LNCaP clone FGC (cell line): ENCODE data around the gene POTEF.
"Not testable (repeated sequence)": the region's sequence is repeated elsewhere in the genome, so short reads cannot be mapped to it uniquely, and the experiment has no call there.

Experiments
- DNase-seq: peaks from one replicate; pipeline ENCODE4 v3.0.0-alpha.2; 2011; ENCODE audit warnings: low read depth
- H3K4me3 ChIP-seq: 2 replicates; pipeline ENCODE4 v1.5.1; 2011; ENCODE audit warnings: mild to moderate bottlenecking, low read depth, low read length, control low read depth
- TF ChIP-seq, protein P1 (sequence below): IDR thresholded peaks from 2 replicates; pipeline ENCODE4 v1.5.1; 2012; ENCODE audit warnings: mild to moderate bottlenecking; ENCODE audit not compliant: control insufficient read depth, insufficient read depth; ENCODE audit errors: extremely low read depth

Gene POTEF

GRCh38 chr2:130025931-130026330 lies 103.1 kb downstream of the POTEF start:
- not testable (repeated sequence) for H3K4me3 ChIP-seq, DNase-seq
- TF ChIP-seq, protein P1, sequence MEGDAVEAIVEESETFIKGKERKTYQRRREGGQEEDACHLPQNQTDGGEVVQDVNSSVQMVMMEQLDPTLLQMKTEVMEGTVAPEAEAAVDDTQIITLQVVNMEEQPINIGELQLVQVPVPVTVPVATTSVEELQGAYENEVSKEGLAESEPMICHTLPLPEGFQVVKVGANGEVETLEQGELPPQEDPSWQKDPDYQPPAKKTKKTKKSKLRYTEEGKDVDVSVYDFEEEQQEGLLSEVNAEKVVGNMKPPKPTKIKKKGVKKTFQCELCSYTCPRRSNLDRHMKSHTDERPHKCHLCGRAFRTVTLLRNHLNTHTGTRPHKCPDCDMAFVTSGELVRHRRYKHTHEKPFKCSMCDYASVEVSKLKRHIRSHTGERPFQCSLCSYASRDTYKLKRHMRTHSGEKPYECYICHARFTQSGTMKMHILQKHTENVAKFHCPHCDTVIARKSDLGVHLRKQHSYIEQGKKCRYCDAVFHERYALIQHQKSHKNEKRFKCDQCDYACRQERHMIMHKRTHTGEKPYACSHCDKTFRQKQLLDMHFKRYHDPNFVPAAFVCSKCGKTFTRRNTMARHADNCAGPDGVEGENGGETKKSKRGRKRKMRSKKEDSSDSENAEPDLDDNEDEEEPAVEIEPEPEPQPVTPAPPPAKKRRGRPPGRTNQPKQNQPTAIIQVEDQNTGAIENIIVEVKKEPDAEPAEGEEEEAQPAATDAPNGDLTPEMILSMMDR = peak; percentile 20; the same call in 1 of the 2 replicates
